Right lobe of liver (tissue), 6 donors: ENCODE measurements around the gene SLC25A48. TPM values are rescaled to one million over a fixed set of nuclear protein-coding genes. Genes with fewer than 3 reads are reported as not detected.

ENCODE experiments used
- ATAC-seq, 4 donors: fragments of 200-7000 bp; cut with Tn5 transposase; one replicate each; pipeline ENCODE4 v1.9.1; 2020; ENCODE audit warnings: mild to moderate bottlenecking in 4 of 4, moderate library complexity in 4 of 4
- DNase-seq, 3 donors: peaks; one replicate each; pipeline ENCODE4 v3.0.0-alpha.2; 2020
- H3K27ac ChIP-seq, 3 donors: fragments of 200-600 bp; one replicate each; pipeline ENCODE4 v1.8.0; 2022
- H3K27me3 ChIP-seq, 2 donors: fragments of 200-600 bp; one replicate each; pipeline ENCODE4 v1.8.0; 2022
- H3K36me3 ChIP-seq, 4 donors: fragments of 200-600 bp; sonication (generic) in 1 of 4; one replicate each; pipeline versions ENCODE4 v1.5.1 to v1.8.0; 2017 to 2022; ENCODE audit warnings: control low read depth in 1 of 4
- H3K4me1 ChIP-seq, 4 donors: fragments of 200-600 bp; sonication (generic) in 1 of 4; one replicate each; pipeline versions ENCODE4 v1.5.1 to v1.8.0; 2017 to 2022; ENCODE audit warnings: control low read depth in 1 of 4
- H3K4me3 ChIP-seq, 3 donors: fragments of 200-600 bp; one replicate each; pipeline ENCODE4 v1.8.0; 2022
- H3K9me3 ChIP-seq, 4 donors: fragments of 200-600 bp; sonication (generic) in 1 of 4; one replicate each; pipeline versions ENCODE4 v1.5.1 to v1.8.0; 2017 to 2022; ENCODE audit warnings: control low read depth in 1 of 4
- CTCF ChIP-seq, 4 donors: fragments of 200-600 bp in 3 of 4; fragments of 450-650 bp in 1 of 4; IDR thresholded peaks; one replicate each; pipeline versions ENCODE4 v1.5.1 to v1.8.0; 2016 to 2022; ENCODE audit warnings: antibody characterized with exemption in 4 of 4, mild to moderate bottlenecking in 2 of 4
- POLR2A ChIP-seq: fragments of 450-650 bp; IDR thresholded peaks from one replicate; pipeline ENCODE4 v1.6.1; 2017; ENCODE audit warnings: antibody characterized with exemption, mild to moderate bottlenecking
- WGBS: methylation state at CpG from one replicate; pipeline ENCODE4 v1.1.6; 2018; ENCODE audit warnings: low coverage, low lambda C conversion rate; ENCODE audit not compliant: insufficient coverage; ENCODE audit errors: missing lambda C conversion rate; 5-methylcytosine and 5-hydroxymethylcytosine counted together
- intact Hi-C, 2 donors: fragments of 100-400 bp; cut with DNase I; formaldehyde crosslinking; loops; one replicate each; pipeline versions ENCODE4 v1.11.2 to v1.14.1; 2022
- total RNA-seq, 6 experiments: library from RNA; depleted of rRNA in 2 of 6; stranded (reverse); fragments of >200 nt in 2 of 6; fragmentation: NEBNext Ultra II Directional in 3 of 6; extraction: Animal tissue kit (Norgen Biotek cat#: 25700) in 3 of 6; gene quantifications; one replicate each; pipeline versions ENCODE4 v1.1.0 to v1.2.4, GENCODE V29; 2016 to 2023
- donor health status: DM: no; HTN: yes; CAD: no.
- donor health status: DM: no; HTN: no; CAD: no.
- donor health status: DM: no; HTN: no; CAD: no.
- donor health status: DM: no; HTN: yes; CAD: no.
- donor health status: DM: no; HTN: yes; CAD: no.

Gene SLC25A48
- total RNA-seq, 6 experiments from 2014 or later, result 0.39 to 5.3 (median 0.80) TPM; not detected in 1

- WGBS, result 16% methylated on average over 1 of the region's 1 CpG
- no peaks in the 10 kb centered on the region for H3K27me3 ChIP-seq
- H3K27ac ChIP-seq, result no peak overlapping the region
- no peak overlapping the region for H3K4me3 ChIP-seq
- no peaks in the 10 kb centered on the region for H3K36me3 ChIP-seq
- no peaks in the 10 kb centered on the region for H3K4me1 ChIP-seq
- no peaks in the 10 kb centered on the region for H3K9me3 ChIP-seq
- TF ChIP-seq CTCF (IDR thresholded peaks at IDR 0.05) (no peak), POLR2A (no peak)
- DNase-seq, result no peak
- peak in 1 of 4 donors; percentile 47 for ATAC-seq
- intact Hi-C loops, result no loop called here
Measured at GRCh38 chr5:135921388-135921787, 86.9 kb downstream of the SLC25A48 start.

GRCh38 chr5:135930029-135930948 is 95.8 kb downstream of the SLC25A48 start:
- H3K4me3 ChIP-seq, result peak overlapping the region; percentile 38 to 56 (median 39)
- H3K4me1 ChIP-seq, result peaks cover 0 to 6% (median 0%) of the 10 kb centered on the region in 4 donors
- peak in 1 of 3 donors; percentile 51 for DNase-seq
- no peaks in the 10 kb centered on the region for H3K36me3 ChIP-seq
- H3K27me3 ChIP-seq, result peaks cover 0 to 8% of the 10 kb centered on the region in 2 donors
- 9% methylated on average over 15 of the region's 99 CpGs for WGBS
- ATAC-seq, result peak; percentile 50 to 68 (median 59)
- no peak for TF ChIP-seq CTCF (IDR thresholded peaks at IDR 0.05)
- TF ChIP-seq POLR2A, result no peak
- H3K27ac ChIP-seq, result no peak overlapping the region
- intact Hi-C loops, result no loop called here
- H3K9me3 ChIP-seq, result no peaks in the 10 kb centered on the region

GRCh38 chr5:135930949-135931295 is 96.5 kb downstream of the SLC25A48 start:
- Histone ChIP-seq H3K36me3 (no peaks in the 10 kb centered on the region), H3K27me3 (peaks cover 0 to 8% of the 10 kb centered on the region in 2 donors), H3K27ac (no peak overlapping the region), H3K9me3 (no peaks in the 10 kb centered on the region), H3K4me3 (no peak overlapping the region), H3K4me1 (peaks cover 0 to 6% (median 0%) of the 10 kb centered on the region in 4 donors)
- DNase-seq (no peak), ATAC-seq (no peak)
- TF ChIP-seq CTCF (IDR thresholded peaks at IDR 0.05) (no peak), POLR2A (no peak)
- intact Hi-C loops, result no loop called here
- 48% methylated on average over 18 of the region's 18 CpGs for WGBS

GRCh38 chr5:135934939-135935338 is 100.5 kb downstream of the SLC25A48 start:
- intact Hi-C loops, result no loop called here
- H3K36me3 ChIP-seq, result no peaks in the 10 kb centered on the region
- H3K4me3 ChIP-seq, result no peak overlapping the region
- H3K9me3 ChIP-seq, result no peaks in the 10 kb centered on the region
- TF ChIP-seq CTCF (IDR thresholded peaks at IDR 0.05), result no peak
- no peak for TF ChIP-seq POLR2A
- no peak for ATAC-seq
- H3K27me3 ChIP-seq, result peaks cover 0 to 4% of the 10 kb centered on the region in 2 donors
- WGBS, result 70% methylated on average over 3 of the region's 3 CpGs
- H3K27ac ChIP-seq, result no peak overlapping the region
- no peak for DNase-seq
- H3K4me1 ChIP-seq, result peaks cover 0 to 4% (median 0%) of the 10 kb centered on the region in 4 donors
